HS-27A (cell line): ENCODE measurements around the gene ASIC2.
"Not testable (repeated sequence)": the region's sequence is repeated elsewhere in the genome, so short reads cannot be mapped to it uniquely, and the experiment has no call there.

Source experiments
- DNase-seq: peaks from one replicate; pipeline ENCODE4 v3.0.0-alpha.2; 2012; ENCODE audit warnings: low read depth, missing footprints

ASIC2 gene

DNA sequence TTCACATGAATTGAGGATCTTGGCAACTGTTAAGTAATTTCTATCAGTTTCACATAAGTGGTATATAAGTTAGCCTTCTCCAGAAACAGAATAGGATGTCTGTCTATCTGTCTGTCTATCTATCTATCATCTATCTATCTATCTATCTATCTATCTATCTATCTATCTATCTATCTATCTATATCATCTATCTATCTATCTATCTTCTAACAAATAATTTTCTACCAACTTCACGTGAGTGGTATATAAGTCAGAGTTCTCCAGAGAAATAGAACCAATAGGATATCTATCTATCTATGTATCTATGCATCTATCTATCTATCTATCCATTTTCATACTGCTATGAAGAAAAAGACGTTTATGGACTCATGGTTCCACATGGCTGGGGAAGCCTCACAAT, 312.9 kb downstream of the ASIC2 start:
- DNase-seq, result no peak

DNA sequence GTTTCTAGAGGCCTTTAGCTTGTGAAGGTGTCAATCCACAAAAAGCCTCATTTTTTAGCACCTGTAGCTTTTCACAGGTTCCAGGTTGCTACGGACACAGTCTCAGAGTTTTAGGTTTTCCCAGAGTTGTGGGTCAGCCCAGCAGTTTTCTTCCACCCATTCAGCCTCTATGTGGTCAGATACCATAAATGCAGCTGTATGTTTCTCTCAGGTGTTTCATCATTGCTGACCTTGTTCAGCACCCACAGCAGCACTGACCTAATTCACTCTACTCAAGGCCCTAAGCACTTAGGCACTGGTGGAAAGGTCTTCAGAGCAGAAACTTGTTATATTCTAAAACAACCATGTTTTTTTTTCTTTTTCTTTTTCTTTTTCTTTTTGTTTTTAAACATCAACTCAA, 316.5 kb downstream of the ASIC2 start:
- no peak for DNase-seq

DNA sequence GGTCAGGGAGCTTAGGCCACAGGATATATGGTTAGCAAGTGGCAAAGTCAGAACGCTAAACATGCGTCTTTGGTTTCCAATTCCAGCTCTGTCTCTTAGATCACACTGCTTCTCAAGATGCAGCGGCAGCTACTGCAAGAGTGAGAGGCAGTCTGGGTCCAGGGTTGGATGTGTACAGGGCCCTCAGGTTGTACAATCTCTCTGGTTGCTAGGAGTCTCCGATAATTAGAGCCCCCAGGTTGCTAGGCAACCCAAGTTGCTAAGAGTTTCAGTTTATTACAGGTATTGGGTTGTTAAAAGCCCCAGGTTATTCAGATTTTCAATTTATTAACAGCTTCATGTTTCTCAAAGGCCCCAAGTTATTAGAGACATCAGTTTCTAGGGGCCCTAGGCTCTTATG, 317.0 kb downstream of the ASIC2 start:
- DNase-seq, result no peak

DNA sequence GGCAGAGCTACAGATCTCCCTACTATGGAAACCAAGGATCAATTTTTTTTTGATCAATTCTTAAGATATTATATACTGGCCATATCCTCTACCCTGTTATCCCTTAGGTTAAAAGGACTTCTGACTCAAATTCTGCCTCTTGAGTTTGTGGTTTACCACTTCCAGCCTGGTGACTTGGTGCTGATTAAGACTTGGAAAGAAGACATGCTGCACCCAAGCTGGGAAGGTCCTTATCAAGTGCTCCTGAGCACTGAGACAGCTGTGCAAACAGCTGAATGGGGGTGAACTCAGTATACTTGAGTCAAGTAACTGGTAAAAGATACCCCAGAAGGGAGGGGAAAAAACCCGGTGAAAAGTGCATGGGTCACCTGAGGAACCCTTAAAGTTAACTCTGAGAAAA, 321.9 kb downstream of the ASIC2 start:
- DNase-seq, result no peak

DNA sequence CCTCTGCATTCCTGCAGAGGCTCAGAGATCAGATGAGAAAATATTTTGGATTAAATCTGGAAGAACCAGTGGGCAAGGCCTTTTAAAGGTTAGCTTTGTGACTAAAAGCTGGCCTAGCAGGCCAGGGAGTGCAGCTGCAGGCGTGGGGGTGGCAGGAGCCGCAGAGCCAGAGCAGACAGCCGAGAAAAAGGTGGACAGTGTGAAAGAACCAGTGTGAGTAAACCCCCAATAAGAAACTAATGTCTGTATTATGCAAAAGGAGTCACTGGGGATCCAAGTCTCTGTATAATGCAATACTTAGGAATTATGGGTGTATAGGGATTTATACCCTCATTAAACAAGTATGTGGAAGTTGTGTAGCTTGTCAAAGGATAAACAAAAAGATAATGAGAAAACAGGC, 322.8 kb downstream of the ASIC2 start:
- DNase-seq, result no peak

DNA sequence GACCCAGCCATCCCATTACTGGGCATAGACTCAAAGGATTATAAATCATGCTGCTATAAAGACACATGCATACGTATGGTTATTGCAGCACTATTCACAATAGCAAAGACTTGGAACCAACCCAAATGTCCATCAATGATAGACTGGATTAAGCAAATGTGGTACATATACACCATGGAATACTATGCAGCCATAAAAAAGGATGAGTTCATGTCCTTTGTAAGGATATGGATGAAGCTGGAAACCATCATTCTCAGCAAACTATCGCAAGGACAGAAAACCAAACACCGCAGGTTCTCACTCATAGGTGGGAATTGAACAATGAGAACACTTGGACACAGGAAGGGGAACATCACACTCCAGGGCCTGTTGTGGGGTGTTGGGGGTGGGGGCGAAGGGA, 323.9 kb downstream of the ASIC2 start:
- not testable (repeated sequence) for DNase-seq

DNA sequence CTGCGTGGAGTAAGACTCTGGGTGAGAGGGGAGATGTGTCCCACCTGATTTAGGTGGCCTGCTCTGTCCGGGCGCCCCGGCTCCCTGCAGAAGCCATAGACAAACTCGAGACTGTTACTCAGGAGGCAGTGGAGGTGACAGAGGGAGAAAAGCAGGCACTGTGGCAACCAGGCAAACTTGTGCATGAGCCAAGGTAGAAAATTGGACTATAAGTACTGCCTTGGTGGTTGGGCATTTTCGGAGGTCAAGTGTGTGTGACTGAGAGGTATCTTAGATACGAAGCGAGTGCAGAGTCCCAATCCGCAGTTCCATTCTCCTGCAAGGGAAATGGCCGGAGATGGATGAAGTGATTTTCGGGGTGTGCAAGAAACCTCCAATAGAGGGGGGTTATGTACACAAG, 328.6 kb downstream of the ASIC2 start:
- no peak for DNase-seq
